HS-5 (cell line): ENCODE measurements around the gene PRR16.
A peak's percentile ranks its signal among the peaks of the same experiment; 100 is the strongest.
"Not testable (repeated sequence)": the region's sequence is repeated elsewhere in the genome, so short reads cannot be mapped to it uniquely, and the experiment has no call there.

ENCODE experiments used
- DNase-seq: peaks from one replicate; pipeline ENCODE4 v3.0.0-alpha.2; 2012; ENCODE audit warnings: low read depth

Gene PRR16

GRCh38 chr5:120655828-120656435, 191.8 kb downstream of the PRR16 start:
- no peak for DNase-seq

GRCh38 chr5:120657104-120657503, 193.0 kb downstream of the PRR16 start:
- DNase-seq, result no peak

GRCh38 chr5:120677481-120677880, 213.4 kb downstream of the PRR16 start:
- no peak for DNase-seq

GRCh38 chr5:120678279-120678678, 214.2 kb downstream of the PRR16 start:
- DNase-seq, result peak; percentile 44

- DNase-seq, result peak; percentile 78
Measured at GRCh38 chr5:120682851-120683250, 218.8 kb downstream of the PRR16 start.

GRCh38 chr5:120683580-120683979, 219.5 kb downstream of the PRR16 start:
- DNase-seq, result no peak

GRCh38 chr5:120684213-120684612, 220.1 kb downstream of the PRR16 start:
- DNase-seq, result no peak

GRCh38 chr5:120684749-120685415, 220.8 kb downstream of the PRR16 start:
- no peak for DNase-seq

- no peak for DNase-seq
Measured at GRCh38 chr5:120690621-120691407, 226.7 kb downstream of the PRR16 start.

GRCh38 chr5:120692325-120692724, 228.2 kb downstream of the PRR16 start:
- no peak for DNase-seq

- no peak for DNase-seq
Measured at GRCh38 chr5:120695368-120695880, 231.3 kb downstream of the PRR16 start.

GRCh38 chr5:120697147-120697546, 233.0 kb downstream of the PRR16 start:
- no peak for DNase-seq

- not testable (repeated sequence) for DNase-seq
Measured at GRCh38 chr5:120697670-120698327, 233.7 kb downstream of the PRR16 start.

- not testable (repeated sequence) for DNase-seq
Measured at GRCh38 chr5:120700653-120701052, 236.6 kb downstream of the PRR16 start.

- DNase-seq, result not testable (repeated sequence)
Measured at GRCh38 chr5:120702817-120703538, 238.9 kb downstream of the PRR16 start.

GRCh38 chr5:120703918-120704587, 240.0 kb downstream of the PRR16 start:
- DNase-seq, result no peak

GRCh38 chr5:120706877-120707276, 242.8 kb downstream of the PRR16 start:
- DNase-seq, result no peak

- no peak for DNase-seq
Measured at GRCh38 chr5:120717381-120717780, 253.3 kb downstream of the PRR16 start.

- no peak for DNase-seq
Measured at GRCh38 chr5:120730214-120730613, 266.1 kb downstream of the PRR16 start.

GRCh38 chr5:120734033-120734432, 269.9 kb downstream of the PRR16 start:
- no peak for DNase-seq

GRCh38 chr5:120735076-120735475, 271.0 kb downstream of the PRR16 start:
- no peak for DNase-seq
